A549 (cell line): ENCODE data around the gene SGCD. TPM values are rescaled to one million over a fixed set of nuclear protein-coding genes. Genes with fewer than 3 reads are reported as not detected.

Experiments used
- ATAC-seq, 2 experiments: fragments of 200-7000 bp in 1 of 2; fragments of >200 bp in 1 of 2; cut with Nextera tagmentation in 1 of 2; cut with Tn5 transposase in 1 of 2; 3 replicates each; pipeline versions ENCODE4 v1.8.0 to v1.9.1; 2018 to 2020; ENCODE audit warnings: mild to moderate bottlenecking in 1 of 2, moderate library complexity in 1 of 2
- CTCF ChIA-PET: fragments of 300-600 bp; sonication (Branson Sonifier 250); formaldehyde crosslinking; extraction: SDS; loops from one replicate; lab custom pipeline; 2021; ENCODE audit warnings: antibody characterized with exemption, inconsistent platforms; lab: Yijun Ruan, JAX
- POLR2A ChIA-PET: fragments of 350-600 bp; formaldehyde crosslinking; extraction: SDS; loops from one replicate; lab custom pipeline; 2021; ENCODE audit warnings: antibody characterized with exemption, inconsistent platforms; lab: Yijun Ruan, JAX
- DNase-seq, 2 experiments: peaks; one replicate each; pipeline versions ENCODE4 v3.0.0 to v3.0.0-alpha.2; 2011 to 2016; ENCODE audit warnings: low read depth in 1 of 2, low spot score in 1 of 2
- FAIRE-seq: peaks from 2 replicates; lab custom pipeline; 2011; peaks lifted over from hg19 to GRCh38; lab: Jason Lieb, UNC
- H3K27ac ChIP-seq, 2 experiments: fragments of >200 bp; sonication (Bioruptor Twin); formaldehyde crosslinking; 3 replicates each; pipeline ENCODE4 v1.5.1; 2016 to 2017
- H3K4me1 ChIP-seq: fragments of >200 bp; sonication (Bioruptor Twin); formaldehyde crosslinking; 3 replicates; pipeline ENCODE4 v1.6.1; 2016
- H3K4me2 ChIP-seq: fragments of >200 bp; sonication (Bioruptor Twin); formaldehyde crosslinking; 3 replicates; pipeline ENCODE4 v1.6.1; 2016
- H3K4me3 ChIP-seq: fragments of >200 bp; sonication (Bioruptor Twin); formaldehyde crosslinking; 3 replicates; pipeline ENCODE4 v1.5.1; 2016
- H3K9me3 ChIP-seq: fragments of >200 bp; sonication (Bioruptor Twin); formaldehyde crosslinking; 3 replicates; pipeline ENCODE4 v1.6.1; 2016
- BCL3 ChIP-seq: fragments of >200 bp; sonication (Bioruptor Twin); formaldehyde crosslinking; IDR thresholded peaks from 3 replicates; pipeline ENCODE4 v1.6.1; 2016
- CHD2 ChIP-seq: fragments of 150-350 bp; IDR thresholded peaks from 2 replicates; pipeline ENCODE4 v1.6.1; 2014; ENCODE audit warnings: low read length; ENCODE audit not compliant: partially characterized antibody
- CTCF ChIP-seq: fragments of >200 bp; sonication (Bioruptor Twin); formaldehyde crosslinking; IDR thresholded peaks from 3 replicates; pipeline ENCODE4 v1.5.1; 2016
- EHMT2 ChIP-seq: fragments of 200-600 bp; sonication (generic); IDR thresholded peaks from 2 replicates; pipeline ENCODE4 v1.6.1; 2016; ENCODE audit warnings: antibody characterized with exemption, low read depth, mild to moderate bottlenecking, moderate library complexity
- ELK1 ChIP-seq: fragments of 150-350 bp; IDR thresholded peaks from 2 replicates; pipeline ENCODE4 v1.6.1; 2014; ENCODE audit warnings: low read depth, mild to moderate bottlenecking, low read length
- EP300 ChIP-seq, 2 experiments: fragments of >200 bp; sonication (Bioruptor Twin); formaldehyde crosslinking; IDR thresholded peaks; 2 replicates in 1 of 2; 3 replicates in 1 of 2; pipeline ENCODE4 v1.6.1; 2016 to 2017
- FOSB ChIP-seq: fragments of 250-450 bp; sonication (Bioruptor Pico); IDR thresholded peaks from 2 replicates; pipeline ENCODE4 v1.5.0; 2020; ENCODE audit warnings: mild to moderate bottlenecking, moderate library complexity
- FOSL2 ChIP-seq, 2 experiments: fragments of 450-650 bp in 1 of 2; fragments of >200 bp in 1 of 2; sonication (Bioruptor Twin) in 1 of 2; formaldehyde crosslinking; IDR thresholded peaks; 2 replicates each; pipeline versions ENCODE4 v1.5.0 to v1.6.1; 2016 to 2020; ENCODE audit warnings: mild to moderate bottlenecking in 1 of 2, moderate library complexity in 1 of 2
- FOXS1 ChIP-seq: fragments of 250-450 bp; sonication (Bioruptor Pico); IDR thresholded peaks from 2 replicates; pipeline ENCODE4 v1.5.0; 2020; ENCODE audit warnings: mild to moderate bottlenecking, moderate library complexity
- HES2 ChIP-seq: fragments of >200 bp; sonication (Bioruptor Twin); formaldehyde crosslinking; IDR thresholded peaks from 2 replicates; pipeline ENCODE4 v1.6.1; 2016
- HOXA7 ChIP-seq: fragments of 250-450 bp; sonication (Bioruptor Pico); IDR thresholded peaks from 2 replicates; pipeline ENCODE4 v1.5.0; 2020; ENCODE audit warnings: mild to moderate bottlenecking, moderate library complexity
- HOXB5 ChIP-seq: fragments of 250-450 bp; sonication (Bioruptor Pico); IDR thresholded peaks from 2 replicates; pipeline ENCODE4 v1.5.0; 2020; ENCODE audit warnings: mild to moderate bottlenecking, moderate library complexity
- KDM5A ChIP-seq: fragments of 200-600 bp; sonication (generic); IDR thresholded peaks from 2 replicates; pipeline ENCODE4 v1.6.1; 2016; ENCODE audit warnings: antibody characterized with exemption, mild to moderate bottlenecking
- MAFK ChIP-seq: fragments of 450-650 bp; IDR thresholded peaks from 2 replicates; pipeline ENCODE4 v1.6.1; 2014; ENCODE audit not compliant: partially characterized antibody
- NPAS2 ChIP-seq: fragments of 250-450 bp; sonication (Bioruptor Pico); IDR thresholded peaks from 2 replicates; pipeline ENCODE4 v1.8.0; 2022; ENCODE audit warnings: mild to moderate bottlenecking, moderate library complexity, borderline replicate concordance
- NR3C1 ChIP-seq: fragments of >200 bp; sonication (Bioruptor Twin); formaldehyde crosslinking; IDR thresholded peaks from 3 replicates; pipeline ENCODE4 v1.6.1; 2017
- PBX3 ChIP-seq: IDR thresholded peaks from 2 replicates; pipeline ENCODE4 v1.6.1; 2012
- POLR2A ChIP-seq: IDR thresholded peaks from 2 replicates; pipeline ENCODE4 v1.6.1; 2012; ENCODE audit warnings: mild to moderate bottlenecking, low read length
- RCOR1 ChIP-seq: fragments of 150-350 bp; IDR thresholded peaks from 2 replicates; pipeline ENCODE4 v1.6.1; 2014; ENCODE audit warnings: antibody characterized with exemption, low read length, low read depth
- REST ChIP-seq: fragments of 200-600 bp; sonication (generic); IDR thresholded peaks from 2 replicates; pipeline ENCODE4 v1.6.1; 2016; ENCODE audit warnings: antibody characterized with exemption, mild to moderate bottlenecking, moderate library complexity
- TP53 ChIP-seq: fragments of 250-450 bp; sonication (Bioruptor Pico); IDR thresholded peaks from 2 replicates; pipeline ENCODE4 v1.5.0; 2021; ENCODE audit warnings: mild to moderate bottlenecking, moderate library complexity
- WGBS: methylation state at CpG from one replicate; pipeline ENCODE4 v1.1.6; 2017; ENCODE audit errors: missing lambda C conversion rate; 5-methylcytosine and 5-hydroxymethylcytosine counted together
- polyA plus RNA-seq, 4 experiments: library from polyadenylated mRNA; depleted of rRNA in 3 of 4; stranded (reverse); fragments of >200 nt; fragmentation: RNase III in 1 of 4; extraction: RNeasy Plus Mini Kit Qiagen cat#74134 plus additional on column Dnase treatment in 1 of 4; gene quantifications; 2 replicates in 3 of 4; 3 replicates in 1 of 4; pipeline ENCODE4 v1.2.3, GENCODE V29; 2011 to 2017

Gene SGCD
- polyA plus RNA-seq, 2 of the 4 experiments (the other 2 are of a cell fraction), result 7.6 to 10.6 TPM

GRCh38 chr5:156420665-156421064, 93.7 kb downstream of the SGCD start:
- no peaks in the 10 kb centered on the region for H3K9me3 ChIP-seq
- H3K4me3 ChIP-seq, result no peak overlapping the region
- ChIA-PET CTCF (no interaction called here), POLR2A (no interaction called here)
- FAIRE-seq (no peak), DNase-seq (no peak), ATAC-seq (no peak)
- no peaks in the 10 kb centered on the region for H3K4me1 ChIP-seq
- no peak overlapping the region for H3K27ac ChIP-seq
- 28% methylated on average over 1 of the region's 1 CpG for WGBS
- no peak overlapping the region for H3K4me2 ChIP-seq
- TF ChIP-seq HES2 (no peak), CTCF (no peak), BCL3 (no peak), HOXA7 (CRISPR knock-in tag) (no peak), PBX3 (no peak), HOXB5 (CRISPR knock-in tag) (no peak), RCOR1 (no peak), NPAS2 (no peak), CHD2 (no peak), ELK1 (no peak), FOSL2 (IDR thresholded peaks at IDR 0.05) (no peak), FOSL2 (CRISPR knock-in tag; IDR thresholded peaks at IDR 0.05) (no peak), NR3C1 (no peak), FOSB (CRISPR knock-in tag) (no peak), REST (no peak), KDM5A (no peak), MAFK (no peak), EP300 (IDR thresholded peaks at IDR 0.05) (no peak)

- no peak for TF ChIP-seq KDM5A
- no peak for TF ChIP-seq HOXA7 (CRISPR knock-in tag)
- TF ChIP-seq POLR2A, result no peak
- no peak for TF ChIP-seq TP53
- TF ChIP-seq FOSB (CRISPR knock-in tag), result no peak
- TF ChIP-seq EHMT2, result no peak
- no peak for TF ChIP-seq FOXS1
- Histone ChIP-seq H3K9me3 (peaks cover 2% of the 10 kb centered on the region; the same call in 1 of the 3 replicates), H3K4me1 (no peaks in the 10 kb centered on the region), H3K4me3 (no peak overlapping the region), H3K4me2 (no peak overlapping the region), H3K27ac (no peak overlapping the region)
- ATAC-seq (no peak), FAIRE-seq (no peak), DNase-seq (no peak)
- 93% methylated on average over 4 of the region's 4 CpGs for WGBS
- POLR2A ChIA-PET, result no interaction called here
- CTCF ChIA-PET, result no interaction called here
Observed at GRCh38 chr5:156421798-156422197, 94.8 kb downstream of the SGCD start.
